ENCODE data around the gene CTCF. TPM values are rescaled to one million over a fixed set of nuclear protein-coding genes. Genes with fewer than 3 reads are reported as not detected.

The CTCF gene
- total RNA-seq, 2 donors from 2014 or later: 61.3 to 74.6 TPM

GRCh38 chr16:67648764-67649407, 86.6 kb downstream of the CTCF start:
- no peak overlapping the region for H3K27ac ChIP-seq (ENCODE audit: low read depth, low read length)
- Mint-ChIP-seq H3K36me3 (ENCODE audit: low read depth) (no peaks in the 10 kb centered on the region), H3K4me1 (peaks cover 2% of the 10 kb centered on the region), H3K27ac (no peak overlapping the region), H3K4me3 (no peak overlapping the region), H3K9me3 (no peaks in the 10 kb centered on the region), H3K27me3 (ENCODE audit: insufficient read depth) (peaks cover 80% of the 10 kb centered on the region)
- H3K27me3 ChIP-seq (ENCODE audit: control insufficient read depth, insufficient read depth, low read length, poor library complexity, severe bottlenecking): peaks cover 7% of the 10 kb centered on the region
- WGBS, 2 experiments (ENCODE audit: insufficient coverage in 1 of 2, insufficient read length in 1 of 2): 83 to 93% methylated on average over 21 to 35 of the region's 35 CpGs
- no peaks in the 10 kb centered on the region for H3K4me1 ChIP-seq (ENCODE audit: control insufficient read depth, insufficient read depth, low read length)
- peak; percentile 61 for DNase-seq
- no peak overlapping the region for H3K4me3 ChIP-seq (ENCODE audit: low read length)
- no peaks in the 10 kb centered on the region for H3K9me3 ChIP-seq (ENCODE audit: control insufficient read depth, low read length)
- no peak overlapping the region for H3K9ac ChIP-seq (ENCODE audit: extremely low read depth, low read length, poor library complexity, severe bottlenecking)
- no peak for TF ChIP-seq CTCF (conservative IDR thresholded peaks at IDR 0.05)
- no peaks in the 10 kb centered on the region for H3K36me3 ChIP-seq (ENCODE audit: control insufficient read depth, insufficient read depth, low read length)

- Histone ChIP-seq H3K27me3 (ENCODE audit: control insufficient read depth, insufficient read depth, low read length, poor library complexity, severe bottlenecking) (peaks cover 7% of the 10 kb centered on the region), H3K9me3 (ENCODE audit: control insufficient read depth, low read length) (no peaks in the 10 kb centered on the region), H3K4me1 (ENCODE audit: control insufficient read depth, insufficient read depth, low read length) (no peaks in the 10 kb centered on the region), H3K4me3 (ENCODE audit: low read length) (no peak overlapping the region), H3K27ac (ENCODE audit: low read depth, low read length) (no peak overlapping the region), H3K36me3 (ENCODE audit: control insufficient read depth, insufficient read depth, low read length) (no peaks in the 10 kb centered on the region), H3K9ac (ENCODE audit: extremely low read depth, low read length, poor library complexity, severe bottlenecking) (no peak overlapping the region)
- peak; percentile 97 for DNase-seq
- H3K27ac Mint-ChIP-seq: no peak overlapping the region
- TF ChIP-seq CTCF (conservative IDR thresholded peaks at IDR 0.05): no peak
- peaks cover 2% of the 10 kb centered on the region for H3K4me1 Mint-ChIP-seq
- H3K36me3 Mint-ChIP-seq (ENCODE audit: low read depth): no peaks in the 10 kb centered on the region
- WGBS, 2 experiments (ENCODE audit: insufficient coverage in 1 of 2, insufficient read length in 1 of 2): 80 to 93% methylated on average over 10 to 34 of the region's 34 CpGs
- no peak overlapping the region for H3K4me3 Mint-ChIP-seq
- H3K27me3 Mint-ChIP-seq (ENCODE audit: insufficient read depth): peaks cover 79% of the 10 kb centered on the region
- no peaks in the 10 kb centered on the region for H3K9me3 Mint-ChIP-seq
Measured at GRCh38 chr16:67649494-67649931, 87.2 kb downstream of the CTCF start.

GRCh38 chr16:67650023-67650422, 87.7 kb downstream of the CTCF start:
- DNase-seq: no peak

More at GRCh38 chr16:67650023-67650422, 87.7 kb downstream of the CTCF start:
- Histone ChIP-seq H3K4me3 (ENCODE audit: low read length) (no peak overlapping the region), H3K9me3 (ENCODE audit: control insufficient read depth, low read length) (no peaks in the 10 kb centered on the region), H3K4me1 (ENCODE audit: control insufficient read depth, insufficient read depth, low read length) (no peaks in the 10 kb centered on the region), H3K36me3 (ENCODE audit: control insufficient read depth, insufficient read depth, low read length) (no peaks in the 10 kb centered on the region), H3K9ac (ENCODE audit: extremely low read depth, low read length, poor library complexity, severe bottlenecking) (no peak overlapping the region), H3K27me3 (ENCODE audit: control insufficient read depth, insufficient read depth, low read length, poor library complexity, severe bottlenecking) (peaks cover 7% of the 10 kb centered on the region), H3K27ac (ENCODE audit: low read depth, low read length) (no peak overlapping the region)
- no peak for TF ChIP-seq CTCF (conservative IDR thresholded peaks at IDR 0.05)
- Mint-ChIP-seq H3K9me3 (no peaks in the 10 kb centered on the region), H3K4me3 (no peak overlapping the region), H3K27ac (no peak overlapping the region), H3K36me3 (ENCODE audit: low read depth) (no peaks in the 10 kb centered on the region), H3K4me1 (peaks cover 2% of the 10 kb centered on the region), H3K27me3 (ENCODE audit: insufficient read depth) (peaks cover 81% of the 10 kb centered on the region)
- 88 to 91% methylated on average over 6 to 8 of the region's 8 CpGs for WGBS, 2 experiments (ENCODE audit: insufficient coverage in 1 of 2, insufficient read length in 1 of 2)

Data from endodermal cell (in vitro differentiated cells).